Spleen (tissue), 11 donors: ENCODE measurements around the gene PUS1. TPM values are rescaled to one million over a fixed set of nuclear protein-coding genes. Genes with fewer than 3 reads are reported as not detected.

Experiments
- DNase-seq: peaks from one replicate; pipeline ENCODE4 v3.0.0-alpha.2; 2020
- H3K27ac ChIP-seq, 8 donors: fragments of 200-600 bp; sonication (generic) in 7 of 8; 1 replicate in 4 of 8; 2 replicates in 4 of 8; pipeline versions ENCODE4 v1.5.0 to v1.8.0; 2016 to 2021; ENCODE audit warnings: inconsistent platforms in 4 of 8, mild to moderate bottlenecking in 4 of 8, moderate library complexity in 1 of 8
- H3K27me3 ChIP-seq, 7 donors: fragments of 200-600 bp; sonication (generic) in 6 of 7; replicated peaks in 1 of 7; 1 replicate in 4 of 7; 2 replicates in 3 of 7; pipeline versions ENCODE4 v1.5.0 to v1.8.0; 2016 to 2021; ENCODE audit warnings: inconsistent platforms in 3 of 7, mild to moderate bottlenecking in 1 of 7
- H3K36me3 ChIP-seq, 6 donors: fragments of 200-600 bp; sonication (generic) in 5 of 6; 1 replicate in 4 of 6; 2 replicates in 2 of 6; pipeline versions ENCODE4 v1.5.0 to v1.8.0; 2016 to 2021; ENCODE audit warnings: inconsistent platforms in 2 of 6
- H3K4me1 ChIP-seq, 6 donors: fragments of 200-600 bp; sonication (generic) in 5 of 6; 1 replicate in 3 of 6; 2 replicates in 3 of 6; pipeline versions ENCODE4 v1.5.0 to v1.8.0; 2016 to 2021; ENCODE audit warnings: inconsistent platforms in 3 of 6
- H3K4me3 ChIP-seq, 8 donors: fragments of 200-600 bp; sonication (generic) in 7 of 8; 1 replicate in 4 of 8; 2 replicates in 4 of 8; pipeline versions ENCODE4 v1.5.0 to v1.8.0; 2016 to 2021; ENCODE audit warnings: inconsistent platforms in 4 of 8, mild to moderate bottlenecking in 4 of 8, moderate library complexity in 2 of 8
- H3K9me3 ChIP-seq, 8 donors: fragments of 200-600 bp; sonication (generic) in 7 of 8; 1 replicate in 4 of 8; 2 replicates in 4 of 8; pipeline versions ENCODE4 v1.5.0 to v1.8.0; 2016 to 2021; ENCODE audit warnings: inconsistent platforms in 4 of 8
- POLR2A ChIP-seq, 3 donors: fragments of 450-650 bp; IDR thresholded peaks; one replicate each; pipeline ENCODE4 v1.5.1; 2017; ENCODE audit warnings: antibody characterized with exemption in 3 of 3, mild to moderate bottlenecking in 1 of 3
- POLR2AphosphoS5 ChIP-seq, 3 donors: sonication (generic); formaldehyde crosslinking; IDR thresholded peaks; one replicate each; pipeline ENCODE4 v1.5.1; 2017; ENCODE audit warnings: antibody characterized with exemption in 3 of 3
- WGBS, 5 donors: extraction: QIAGEN DNeasy Blood & Tissue Kit in 3 of 5; methylation state at CpG; one replicate each; pipeline versions ENCODE4 v1.1.5 to v1.1.7; 2013 to 2018; 5-methylcytosine and 5-hydroxymethylcytosine counted together
- intact Hi-C: fragments of 100-400 bp; cut with DNase I; formaldehyde crosslinking; loops from one replicate; pipeline ENCODE4 v1.15.0; 2023; ENCODE audit warnings: low total_unique reads
- polyA plus RNA-seq, 3 donors: library from polyadenylated mRNA; stranded (reverse); fragments of 200-250 nt; gene quantifications; one replicate each; pipeline ENCODE4 v1.2.1, GENCODE V29; 2013
- total RNA-seq, 7 donors: library from RNA; depleted of rRNA in 3 of 7; stranded (reverse); fragments of >200 nt in 3 of 7; fragmentation: NEBNext Ultra II Directional in 4 of 7; extraction: Animal tissue kit (Norgen Biotek cat#: 25700) in 4 of 7; gene quantifications; one replicate each; pipeline versions ENCODE4 v1.1.0 to v1.2.1, GENCODE V29; 2016 to 2021
- TF ChIP-seq, protein P1 (sequence below), 11 experiments: fragments of 200-600 bp in 7 of 11; fragments of 450-650 bp in 4 of 11; sonication (generic) in 4 of 11; IDR thresholded peaks in 8 of 11; conservative IDR thresholded peaks in 3 of 11; 1 replicate in 7 of 11; 2 replicates in 4 of 11; pipeline versions ENCODE4 v1.4.0 to v1.8.0; 2016 to 2021; ENCODE audit warnings: antibody characterized with exemption in 11 of 11, inconsistent platforms in 4 of 11, mild to moderate bottlenecking in 1 of 11
- donor health status: healthy with polysubstance abuse.
- donor health status: DM: no; HTN: no; CAD: no; lungs with moderate emphysema.
- donor health status: DM: no; HTN: no; CAD: no.
- donor health status: Bipolar disorder and iron deficiency.
- donor health status: healthy.
- donor health status: DM: no; HTN: no; CAD: no.
- donor health status: DM: yes; HTN: yes; CAD: no.

The PUS1 gene
- total and polyA plus RNA-seq, 10 donors, result 16.0 to 46.5 (median 30.0) TPM

DNA sequence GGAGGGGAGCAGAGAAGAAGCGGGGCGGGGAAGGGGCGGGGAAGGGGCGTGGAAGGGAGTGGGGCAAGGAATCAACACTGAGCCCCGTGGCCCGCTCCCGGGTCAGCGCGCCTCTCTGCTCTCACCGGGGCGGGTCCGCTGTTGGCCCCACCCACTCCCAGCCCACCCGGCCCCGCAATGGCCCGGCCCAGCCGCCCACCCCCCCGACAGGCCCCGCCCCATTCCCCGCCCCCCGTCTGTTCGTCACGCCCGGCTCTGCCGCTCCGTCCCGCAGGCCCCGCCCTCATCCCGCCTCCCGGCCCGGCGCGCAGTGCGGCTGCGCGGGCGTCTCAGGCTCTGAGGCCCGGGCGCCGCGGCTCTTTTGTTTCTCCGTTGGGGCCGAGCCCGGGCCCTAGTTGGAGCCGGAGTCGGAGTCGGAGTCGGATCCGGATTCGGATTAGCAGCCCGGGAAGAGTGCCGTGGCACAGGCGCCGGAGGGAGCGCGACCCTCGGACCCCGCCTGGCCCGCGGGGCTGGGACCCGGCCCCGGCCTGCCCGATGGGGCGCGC lies 34.7 kb upstream of the PUS1 start, which contains the start of gene ULK1:
TSS of gene ULK1 (plus strand) at position 310 of the 548 bp plus-strand sequence. CDS start 380 bp downstream, outside the sequence.
- H3K9me3 ChIP-seq, result no peaks in the 10 kb centered on the region
- H3K36me3 ChIP-seq, result peaks cover 0 to 27% (median 0%) of the 10 kb centered on the region in 6 donors
- peak; percentile 98 for DNase-seq
- 0 to 1% (median 1%) methylated on average over 14 to 54 of the region's 64 CpGs for WGBS, 5 donors
- intact Hi-C loops, result no loop called here
- H3K27me3 ChIP-seq, result no peaks in the 10 kb centered on the region
- TF ChIP-seq, protein P1, sequence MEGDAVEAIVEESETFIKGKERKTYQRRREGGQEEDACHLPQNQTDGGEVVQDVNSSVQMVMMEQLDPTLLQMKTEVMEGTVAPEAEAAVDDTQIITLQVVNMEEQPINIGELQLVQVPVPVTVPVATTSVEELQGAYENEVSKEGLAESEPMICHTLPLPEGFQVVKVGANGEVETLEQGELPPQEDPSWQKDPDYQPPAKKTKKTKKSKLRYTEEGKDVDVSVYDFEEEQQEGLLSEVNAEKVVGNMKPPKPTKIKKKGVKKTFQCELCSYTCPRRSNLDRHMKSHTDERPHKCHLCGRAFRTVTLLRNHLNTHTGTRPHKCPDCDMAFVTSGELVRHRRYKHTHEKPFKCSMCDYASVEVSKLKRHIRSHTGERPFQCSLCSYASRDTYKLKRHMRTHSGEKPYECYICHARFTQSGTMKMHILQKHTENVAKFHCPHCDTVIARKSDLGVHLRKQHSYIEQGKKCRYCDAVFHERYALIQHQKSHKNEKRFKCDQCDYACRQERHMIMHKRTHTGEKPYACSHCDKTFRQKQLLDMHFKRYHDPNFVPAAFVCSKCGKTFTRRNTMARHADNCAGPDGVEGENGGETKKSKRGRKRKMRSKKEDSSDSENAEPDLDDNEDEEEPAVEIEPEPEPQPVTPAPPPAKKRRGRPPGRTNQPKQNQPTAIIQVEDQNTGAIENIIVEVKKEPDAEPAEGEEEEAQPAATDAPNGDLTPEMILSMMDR (IDR thresholded peaks at IDR 0.05 in 8 of 11, conservative IDR thresholded peaks at IDR 0.05 in 3 of 11), result no peak
- TF ChIP-seq POLR2A (IDR thresholded peaks at IDR 0.05), result peak in 2 of 3 donors; percentile 13 to 77
- peak; percentile 92 to 95 (median 92) for TF ChIP-seq POLR2AphosphoS5 (IDR thresholded peaks at IDR 0.05)
- H3K27ac ChIP-seq, result peak within 1 kb of the TSS; percentile 76 to 98 (median 93)
- H3K4me1 ChIP-seq, result peaks cover 24 to 48% (median 30%) of the 10 kb centered on the region in 6 donors
- H3K4me3 ChIP-seq, result peak within 1 kb of the TSS; percentile 51 to 85 (median 59)

- Histone ChIP-seq H3K4me1 (peaks cover 24 to 55% (median 30%) of the 10 kb centered on the region in 6 donors), H3K36me3 (peaks cover 0 to 32% (median 0%) of the 10 kb centered on the region in 6 donors), H3K4me3 (peak overlapping the region; percentile 51 to 85 (median 59)), H3K9me3 (no peaks in the 10 kb centered on the region), H3K27ac (peak overlapping the region; percentile 76 to 98 (median 93)), H3K27me3 (no peaks in the 10 kb centered on the region)
- no peak for TF ChIP-seq POLR2A (IDR thresholded peaks at IDR 0.05)
- TF ChIP-seq POLR2AphosphoS5 (IDR thresholded peaks at IDR 0.05), result no peak
- TF ChIP-seq, protein P1 (IDR thresholded peaks at IDR 0.05 in 8 of 11, conservative IDR thresholded peaks at IDR 0.05 in 3 of 11), result no peak
- WGBS, 5 donors, result 0 to 2% (median 1%) methylated on average over 16 to 54 of the region's 54 CpGs
- intact Hi-C loops, result no loop called here
- DNase-seq, result peak; percentile 88
Observed at GRCh38 chr12:131894981-131895639, 34.0 kb upstream of the PUS1 start.

DNA sequence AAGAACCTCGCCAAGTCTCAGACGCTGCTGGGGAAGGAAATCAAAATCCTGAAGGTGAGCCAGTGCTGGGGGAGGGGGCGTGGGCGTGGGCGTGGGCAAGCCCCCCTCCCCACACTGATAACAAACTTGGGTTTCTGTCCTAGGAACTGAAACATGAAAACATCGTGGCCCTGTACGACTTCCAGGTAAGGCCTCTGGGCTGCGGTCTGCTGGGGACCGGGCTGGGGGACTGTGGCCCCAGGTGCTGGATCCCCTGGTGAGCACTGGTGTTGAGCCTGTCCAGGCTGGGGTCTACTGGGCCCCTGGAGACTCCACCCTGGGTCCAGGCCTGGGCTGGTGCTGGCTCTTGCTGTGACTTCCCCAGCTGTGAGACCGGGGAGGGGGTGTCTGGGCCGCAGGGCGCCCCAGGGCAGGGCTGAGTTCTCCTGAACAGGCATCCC lies 33.4 kb upstream of the PUS1 start:
- intact Hi-C loops, result no loop called here
- TF ChIP-seq POLR2A (IDR thresholded peaks at IDR 0.05), result no peak
- TF ChIP-seq, protein P1 (IDR thresholded peaks at IDR 0.05 in 8 of 11, conservative IDR thresholded peaks at IDR 0.05 in 3 of 11), result no peak
- TF ChIP-seq POLR2AphosphoS5 (IDR thresholded peaks at IDR 0.05), result no peak
- whole genome bisulfite sequencing, 5 donors, result 2 to 5% (median 3%) methylated on average over 9 to 12 of the region's 12 CpGs
- Histone ChIP-seq H3K9me3 (no peaks in the 10 kb centered on the region), H3K4me1 (peaks cover 24 to 61% (median 32%) of the 10 kb centered on the region in 6 donors), H3K36me3 (peaks cover 0 to 38% (median 0%) of the 10 kb centered on the region in 6 donors), H3K27ac (peak overlapping the region; percentile 76 to 98 (median 93)), H3K27me3 (no peaks in the 10 kb centered on the region), H3K4me3 (peak overlapping the region; percentile 51 to 85 (median 59))
- no peak for DNase-seq
